Measurements from ENCODE around the gene MED15. TPM values are rescaled to one million over a fixed set of nuclear protein-coding genes. Genes with fewer than 3 reads are reported as not detected.

MED15 gene
- total RNA-seq, 1 donor = 36.9 TPM

- Histone ChIP-seq H4K20me1 (ENCODE audit: insufficient read depth, low read length) (peaks cover 49% of the 10 kb centered on the region), H2AFZ (ENCODE audit: low read length) (no peak overlapping the region), H3K27me3 (ENCODE audit: insufficient read depth, low read length) (no peaks in the 10 kb centered on the region), H3K4me1 (ENCODE audit: insufficient read depth, low read length) (peaks cover 18% of the 10 kb centered on the region), H3K27ac (ENCODE audit: low read depth, low read length) (no peak overlapping the region), H3K4me3 (ENCODE audit: insufficient read depth, low read length) (no peak overlapping the region), H3K4me2 (ENCODE audit: insufficient read depth, low read length) (no peak overlapping the region), H3K9me3 (ENCODE audit: low read depth, low read length) (no peaks in the 10 kb centered on the region), H3K36me3 (ENCODE audit: insufficient read depth, low read length) (peaks cover 84% of the 10 kb centered on the region), H3K79me2 (ENCODE audit: insufficient read depth, low read length) (peaks cover 74% of the 10 kb centered on the region)
- TF ChIP-seq CTCF (IDR thresholded peaks at IDR 0.05; ENCODE audit: extremely low read depth, low read depth, low read length) = no peak
- DNase-seq (ENCODE audit: insufficient read length, low spot score, missing footprints) = peak; percentile 51
Measured at GRCh38 chr22:20573833-20574615, 66.6 kb downstream of the MED15 start.

GRCh38 chr22:20574920-20575353, 67.5 kb downstream of the MED15 start:
- H4K20me1 ChIP-seq (ENCODE audit: insufficient read depth, low read length) = peaks cover 46% of the 10 kb centered on the region

GRCh38 chr22:20575724-20576444, 68.5 kb downstream of the MED15 start:
- no peak overlapping the region for H3K4me3 ChIP-seq (ENCODE audit: insufficient read depth, low read length)
- peaks cover 88% of the 10 kb centered on the region for H3K79me2 ChIP-seq (ENCODE audit: insufficient read depth, low read length)
- H3K4me1 ChIP-seq (ENCODE audit: insufficient read depth, low read length) = peaks cover 3% of the 10 kb centered on the region
- no peaks in the 10 kb centered on the region for H3K27me3 ChIP-seq (ENCODE audit: insufficient read depth, low read length)
- no peak for TF ChIP-seq CTCF (IDR thresholded peaks at IDR 0.05; ENCODE audit: extremely low read depth, low read depth, low read length)
- DNase-seq (ENCODE audit: insufficient read length, low spot score, missing footprints) = peak; percentile 53
- no peak overlapping the region for H2AFZ ChIP-seq (ENCODE audit: low read length)
- no peak overlapping the region for H3K4me2 ChIP-seq (ENCODE audit: insufficient read depth, low read length)
- peaks cover 91% of the 10 kb centered on the region for H3K36me3 ChIP-seq (ENCODE audit: insufficient read depth, low read length)
- peaks cover 48% of the 10 kb centered on the region for H4K20me1 ChIP-seq (ENCODE audit: insufficient read depth, low read length)
- no peak overlapping the region for H3K27ac ChIP-seq (ENCODE audit: low read depth, low read length)
- no peaks in the 10 kb centered on the region for H3K9me3 ChIP-seq (ENCODE audit: low read depth, low read length)

More at GRCh38 chr22:20574920-20575353, 67.5 kb downstream of the MED15 start:
- no peaks in the 10 kb centered on the region for H3K27me3 ChIP-seq (ENCODE audit: insufficient read depth, low read length)
- no peak overlapping the region for H2AFZ ChIP-seq (ENCODE audit: low read length)
- H3K36me3 ChIP-seq (ENCODE audit: insufficient read depth, low read length) = peaks cover 84% of the 10 kb centered on the region
- H3K9me3 ChIP-seq (ENCODE audit: low read depth, low read length) = no peaks in the 10 kb centered on the region
- no peak for DNase-seq (ENCODE audit: insufficient read length, low spot score, missing footprints)
- no peak overlapping the region for H3K27ac ChIP-seq (ENCODE audit: low read depth, low read length)
- H3K4me3 ChIP-seq (ENCODE audit: insufficient read depth, low read length) = no peak overlapping the region
- no peak for TF ChIP-seq CTCF (IDR thresholded peaks at IDR 0.05; ENCODE audit: extremely low read depth, low read depth, low read length)
- H3K4me1 ChIP-seq (ENCODE audit: insufficient read depth, low read length) = peaks cover 9% of the 10 kb centered on the region
- H3K4me2 ChIP-seq (ENCODE audit: insufficient read depth, low read length) = no peak overlapping the region
- H3K79me2 ChIP-seq (ENCODE audit: insufficient read depth, low read length) = peaks cover 79% of the 10 kb centered on the region

GRCh38 chr22:20576445-20576816, 69.0 kb downstream of the MED15 start:
- no peaks in the 10 kb centered on the region for H3K9me3 ChIP-seq (ENCODE audit: low read depth, low read length)
- H3K4me3 ChIP-seq (ENCODE audit: insufficient read depth, low read length) = no peak overlapping the region
- H4K20me1 ChIP-seq (ENCODE audit: insufficient read depth, low read length) = peaks cover 47% of the 10 kb centered on the region
- H3K27ac ChIP-seq (ENCODE audit: low read depth, low read length) = no peak overlapping the region
- peaks cover 89% of the 10 kb centered on the region for H3K79me2 ChIP-seq (ENCODE audit: insufficient read depth, low read length)
- no peak overlapping the region for H3K4me2 ChIP-seq (ENCODE audit: insufficient read depth, low read length)
- peak; percentile 25 for DNase-seq (ENCODE audit: insufficient read length, low spot score, missing footprints)
- H3K27me3 ChIP-seq (ENCODE audit: insufficient read depth, low read length) = no peaks in the 10 kb centered on the region
- no peak overlapping the region for H2AFZ ChIP-seq (ENCODE audit: low read length)
- no peak for TF ChIP-seq CTCF (IDR thresholded peaks at IDR 0.05; ENCODE audit: extremely low read depth, low read depth, low read length)
- H3K4me1 ChIP-seq (ENCODE audit: insufficient read depth, low read length) = no peaks in the 10 kb centered on the region
- peaks cover 89% of the 10 kb centered on the region for H3K36me3 ChIP-seq (ENCODE audit: insufficient read depth, low read length)

Data from osteoblast (primary cell).